Adrenal gland (tissue), 12 donors: Measurements from ENCODE around the gene PSMA5. TPM values are rescaled to one million over a fixed set of nuclear protein-coding genes. Genes with fewer than 3 reads are reported as not detected.

ENCODE experiments used
- DNase-seq, 7 donors: peaks; one replicate each; pipeline ENCODE4 v3.0.0-alpha.2; 2019 to 2020
- H3K27ac ChIP-seq, 5 donors: fragments of 200-600 bp; sonication (generic) in 4 of 5; 1 replicate in 3 of 5; 2 replicates in 2 of 5; pipeline versions ENCODE4 v1.5.1 to v1.8.0; 2016 to 2020; ENCODE audit warnings: mild to moderate bottlenecking in 1 of 5
- H3K27me3 ChIP-seq: fragments of 200-600 bp; 2 replicates; pipeline ENCODE4 v1.8.0; 2021
- H3K36me3 ChIP-seq, 2 donors: fragments of 200-600 bp; replicated peaks in 1 of 2; 1 replicate in 1 of 2; 2 replicates in 1 of 2; pipeline versions ENCODE4 v1.5.1 to v1.8.0; 2018 to 2022
- H3K4me1 ChIP-seq, 2 donors: fragments of 200-600 bp; replicated peaks in 1 of 2; 1 replicate in 1 of 2; 2 replicates in 1 of 2; pipeline versions ENCODE4 v1.5.1 to v1.8.0; 2018 to 2021
- H3K4me3 ChIP-seq, 4 donors: fragments of 200-600 bp; sonication (generic) in 3 of 4; one replicate each; pipeline ENCODE4 v1.5.1; 2016 to 2018
- H3K9me3 ChIP-seq, 3 donors: fragments of 200-600 bp; sonication (generic) in 1 of 3; replicated peaks in 1 of 3; 1 replicate in 2 of 3; 2 replicates in 1 of 3; pipeline versions ENCODE4 v1.5.1 to v1.8.0; 2016 to 2021
- CTCF ChIP-seq, 6 experiments: fragments of 450-650 bp in 4 of 6; fragments of 200-600 bp in 2 of 6; sonication (generic) in 1 of 6; IDR thresholded peaks; 1 replicate in 5 of 6; 2 replicates in 1 of 6; pipeline versions ENCODE4 v1.5.1 to v1.8.0; 2016 to 2021; ENCODE audit warnings: antibody characterized with exemption in 6 of 6, mild to moderate bottlenecking in 2 of 6, moderate library complexity in 1 of 6
- POLR2A ChIP-seq, 2 donors: fragments of 450-650 bp; IDR thresholded peaks; one replicate each; pipeline ENCODE4 v1.6.1; 2017; ENCODE audit warnings: antibody characterized with exemption in 2 of 2, mild to moderate bottlenecking in 2 of 2, moderate library complexity in 1 of 2
- WGBS, 4 donors: extraction: QIAGEN DNeasy Blood & Tissue Kit in 2 of 4; methylation state at CpG; one replicate each; pipeline versions ENCODE4 v1.1.5 to v1.1.7; 2013 to 2017; 5-methylcytosine and 5-hydroxymethylcytosine counted together
- intact Hi-C, 2 donors: fragments of 100-400 bp; cut with DNase I; formaldehyde crosslinking; loops; one replicate each; pipeline versions ENCODE4 v1.14.1 to v1.15.0; 2022 to 2023
- polyA plus RNA-seq, 3 donors: library from polyadenylated mRNA; stranded (reverse); fragments of 200-250 nt in 2 of 3; fragments of 350-450 nt in 1 of 3; fragmentation: Illumina TruSeq in 1 of 3; extraction: RNeasy Lipid Tissue Mini Kit (QIAGEN cat#74804) in 1 of 3; gene quantifications; one replicate each; pipeline ENCODE4 v1.2.3, GENCODE V29; 2013 to 2014
- total RNA-seq, 9 donors: library from RNA; depleted of rRNA in 4 of 9; stranded (reverse); fragments of >200 nt in 4 of 9; fragments of 120-200 nt in 1 of 9; fragmentation: NEBNext Ultra II Directional in 1 of 9; extraction: Animal tissue kit (Norgen Biotek cat#: 25700) in 1 of 9; gene quantifications; one replicate each; pipeline versions ENCODE4 v1.1.0 to v1.2.4, GENCODE V29; 2013 to 2023
- donor health status: healthy with polysubstance abuse.
- donor health status: Bipolar disorder and iron deficiency.
- donor health status: DM: yes; HTN: yes; CAD: no.
- donor health status: DM: no; HTN: no; CAD: no.
- donor health status: DM: no; HTN: no; CAD: no.
- donor health status: DM: yes; HTN: yes; CAD: no.

The PSMA5 gene
- total and polyA plus RNA-seq, 12 donors: 22.8 to 187 (median 63.4) TPM

GRCh38 chr1:109443476-109443875 is 17.2 kb upstream of the PSMA5 start:
- peaks cover 0 to 10% of the 10 kb centered on the region in 2 donors for H3K4me1 ChIP-seq
- H3K27ac ChIP-seq: no peak overlapping the region
- no peak for DNase-seq
- H3K4me3 ChIP-seq: no peak overlapping the region
- no peaks in the 10 kb centered on the region for H3K36me3 ChIP-seq
- no peaks in the 10 kb centered on the region for H3K27me3 ChIP-seq
- intact Hi-C loops: no loop called here
- no peaks in the 10 kb centered on the region for H3K9me3 ChIP-seq
- TF ChIP-seq CTCF (IDR thresholded peaks at IDR 0.05) (no peak), POLR2A (IDR thresholded peaks at IDR 0.05) (no peak)
- WGBS, 4 donors: 73 to 85% (median 76%) methylated on average over 2 of the region's 2 CpGs

- TF ChIP-seq CTCF (IDR thresholded peaks at IDR 0.05): no peak
- TF ChIP-seq POLR2A (IDR thresholded peaks at IDR 0.05): no peak
Measured at GRCh38 chr1:109441069-109441468, 14.8 kb upstream of the PSMA5 start.

GRCh38 chr1:109438798-109439297 is 12.6 kb upstream of the PSMA5 start:
- no peaks in the 10 kb centered on the region for H3K9me3 ChIP-seq
- WGBS, 4 donors: 40 to 59% (median 53%) methylated on average over 3 of the region's 3 CpGs
- DNase-seq: peak; percentile 24 to 71 (median 58)
- H3K4me1 ChIP-seq: peaks cover 0 to 12% of the 10 kb centered on the region in 2 donors
- no peaks in the 10 kb centered on the region for H3K36me3 ChIP-seq
- H3K27ac ChIP-seq: peak overlapping the region in 2 of 5 donors; percentile 22 to 32
- no peak overlapping the region for H3K4me3 ChIP-seq
- TF ChIP-seq CTCF (IDR thresholded peaks at IDR 0.05) (no peak), POLR2A (IDR thresholded peaks at IDR 0.05) (no peak)
- H3K27me3 ChIP-seq: no peaks in the 10 kb centered on the region
- intact Hi-C loops: no loop called here

More at GRCh38 chr1:109441069-109441468, 14.8 kb upstream of the PSMA5 start:
- Histone ChIP-seq H3K4me3 (no peak overlapping the region), H3K4me1 (peaks cover 0 to 12% of the 10 kb centered on the region in 2 donors), H3K27ac (no peak overlapping the region), H3K9me3 (no peaks in the 10 kb centered on the region), H3K27me3 (no peaks in the 10 kb centered on the region), H3K36me3 (no peaks in the 10 kb centered on the region)
- WGBS, 4 donors: 43 to 55% (median 45%) methylated on average over 1 of the region's 1 CpG
- no peak for DNase-seq
- intact Hi-C loops: no loop called here

- WGBS, 4 donors: 89 to 100% (median 92%) methylated on average over 1 of the region's 1 CpG
- no peak overlapping the region for H3K4me3 ChIP-seq
- H3K27ac ChIP-seq: no peak overlapping the region
- intact Hi-C loops: no loop called here
- no peak for DNase-seq
- H3K36me3 ChIP-seq: no peaks in the 10 kb centered on the region
- no peaks in the 10 kb centered on the region for H3K27me3 ChIP-seq
- no peaks in the 10 kb centered on the region for H3K9me3 ChIP-seq
- TF ChIP-seq POLR2A (IDR thresholded peaks at IDR 0.05) (no peak), CTCF (IDR thresholded peaks at IDR 0.05) (no peak)
- peaks cover 0 to 12% of the 10 kb centered on the region in 2 donors for H3K4me1 ChIP-seq
Measured at GRCh38 chr1:109434484-109434883, 8.2 kb upstream of the PSMA5 start.
